GM20431 (cell line): ENCODE data around the gene SMAD7.

Experiments
- in situ Hi-C: fragments of 300-500 bp; cut with MseI, MboI; formaldehyde crosslinking; loops from one replicate; pipeline ENCODE4 v1.15.0; 2020; ENCODE audit warnings: low sequenced_read_pairs; ENCODE audit not compliant: unreplicated experiment

SMAD7 gene, protein sequence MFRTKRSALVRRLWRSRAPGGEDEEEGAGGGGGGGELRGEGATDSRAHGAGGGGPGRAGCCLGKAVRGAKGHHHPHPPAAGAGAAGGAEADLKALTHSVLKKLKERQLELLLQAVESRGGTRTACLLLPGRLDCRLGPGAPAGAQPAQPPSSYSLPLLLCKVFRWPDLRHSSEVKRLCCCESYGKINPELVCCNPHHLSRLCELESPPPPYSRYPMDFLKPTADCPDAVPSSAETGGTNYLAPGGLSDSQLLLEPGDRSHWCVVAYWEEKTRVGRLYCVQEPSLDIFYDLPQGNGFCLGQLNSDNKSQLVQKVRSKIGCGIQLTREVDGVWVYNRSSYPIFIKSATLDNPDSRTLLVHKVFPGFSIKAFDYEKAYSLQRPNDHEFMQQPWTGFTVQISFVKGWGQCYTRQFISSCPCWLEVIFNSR

DNA sequence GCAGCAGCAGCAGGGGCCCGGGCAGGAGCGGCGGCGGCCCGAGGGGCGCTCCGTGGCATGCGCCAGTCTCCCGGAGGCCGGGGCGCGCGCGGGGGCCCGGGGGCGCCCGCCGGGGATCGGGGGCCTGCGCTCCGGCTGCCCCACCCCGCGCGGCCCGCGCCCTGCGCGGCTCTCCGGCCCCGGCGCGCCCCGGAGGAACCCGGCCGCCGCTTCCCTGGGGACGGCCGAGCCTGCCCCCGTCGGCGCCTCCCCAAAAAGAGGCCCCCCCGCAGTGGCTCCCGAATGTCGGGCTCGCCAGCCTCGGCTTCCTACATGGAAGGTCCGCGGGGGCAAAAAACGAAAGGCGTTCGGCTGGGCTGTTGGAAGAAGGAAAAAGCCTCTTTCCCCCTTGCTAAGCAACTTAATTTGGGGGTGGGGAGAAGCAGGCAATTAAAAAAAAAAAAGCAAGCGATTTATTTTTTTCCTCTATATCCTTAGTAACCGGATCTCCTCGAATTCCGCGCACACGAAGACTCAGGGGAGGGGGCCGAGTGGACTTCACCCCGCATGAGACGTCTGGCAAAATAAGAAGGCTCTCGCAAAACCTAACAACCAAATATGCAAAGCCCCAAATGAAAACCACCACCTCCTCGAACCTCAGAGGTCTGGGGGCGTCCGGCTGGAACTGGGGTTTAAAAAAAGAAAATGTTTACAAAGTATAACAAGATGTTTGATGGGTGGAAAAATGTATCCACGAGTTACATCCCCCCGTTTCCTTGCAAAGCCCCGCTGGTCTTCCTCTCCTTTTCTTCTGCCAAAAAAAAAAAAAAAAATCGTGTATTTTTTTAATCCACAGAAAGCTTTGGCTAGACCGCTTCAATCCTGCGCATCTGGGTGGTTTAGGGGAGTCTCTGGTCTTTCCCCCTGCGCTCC is at the start of gene SMAD7:
TSS of gene SMAD7 (minus strand) at position 430 of the 912 bp plus-strand sequence. CDS start 541 bp downstream, outside the sequence.
- in situ Hi-C loops: no loop called here

- in situ Hi-C loops: no loop called here
These were observed 48.8 kb upstream of the SMAD7 start for GRCh38 chr18:48999569-48999968.

- in situ Hi-C loops: no loop called here
These were observed 47.4 kb upstream of the SMAD7 start for GRCh38 chr18:48997985-48998831.

GRCh38 chr18:48997681-48997984 is 46.9 kb upstream of the SMAD7 start:
- in situ Hi-C loops: no loop called here

DNA sequence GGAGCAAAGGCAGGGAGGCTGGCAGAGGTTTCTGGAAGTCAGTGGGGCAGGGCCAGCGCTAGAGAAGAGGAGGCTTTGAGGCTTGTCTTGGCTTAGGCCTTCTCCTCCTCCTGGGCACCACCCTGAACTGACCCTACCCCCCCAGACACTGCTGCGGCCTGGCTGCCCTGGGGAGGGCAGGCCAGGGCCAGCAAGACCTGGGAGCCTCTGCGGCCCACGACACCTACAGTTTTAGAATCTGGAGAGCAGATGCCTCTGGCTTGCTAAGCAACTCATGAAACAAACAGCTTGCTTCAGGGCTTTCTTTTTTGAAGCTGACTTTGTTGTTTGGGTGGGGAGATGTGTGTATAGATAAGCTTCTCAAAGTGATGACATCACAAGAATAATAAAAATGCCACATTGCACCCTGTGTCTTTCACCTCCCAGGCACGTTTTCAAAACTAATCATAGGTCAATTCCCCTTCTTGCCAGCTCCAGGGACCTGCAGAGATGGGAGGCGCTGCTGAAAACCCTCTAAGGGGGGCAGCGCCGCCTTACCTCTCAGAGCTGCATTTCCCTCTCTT is 46.2 kb upstream of the SMAD7 start:
- in situ Hi-C loops: no loop called here

GRCh38 chr18:48996041-48996440 is 45.3 kb upstream of the SMAD7 start:
- in situ Hi-C loops: no loop called here

GRCh38 chr18:48994926-48995835 is 44.4 kb upstream of the SMAD7 start:
- in situ Hi-C loops: no loop called here

DNA sequence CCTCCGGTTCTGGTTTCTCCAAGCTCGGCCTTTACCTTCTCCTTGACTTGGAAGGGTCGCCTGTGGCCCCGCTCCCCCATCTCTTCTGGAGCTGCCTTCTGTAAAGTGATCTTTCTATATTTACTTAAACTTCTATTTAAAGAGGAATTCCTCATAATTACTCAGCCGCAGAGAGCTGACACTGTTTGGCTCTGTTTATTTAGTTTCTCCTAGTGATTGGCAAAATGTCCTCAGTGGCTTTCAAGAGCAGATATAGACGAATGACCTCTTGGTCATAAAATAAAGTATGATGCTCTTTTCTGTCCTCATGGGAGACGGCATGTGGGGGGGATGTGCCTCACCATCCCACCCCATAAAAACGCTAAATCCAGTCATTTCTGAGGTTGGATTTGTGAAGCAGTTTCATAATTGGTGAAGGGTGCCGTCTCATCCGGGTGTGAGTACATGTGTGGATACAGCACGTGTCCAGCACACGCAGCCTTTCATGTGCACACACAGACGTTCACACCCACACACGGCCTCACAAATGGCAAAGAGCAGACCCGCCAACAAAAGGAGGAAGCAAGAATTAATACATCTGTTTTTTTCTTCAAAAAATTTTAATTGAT is 43.4 kb upstream of the SMAD7 start:
- in situ Hi-C loops: no loop called here

DNA sequence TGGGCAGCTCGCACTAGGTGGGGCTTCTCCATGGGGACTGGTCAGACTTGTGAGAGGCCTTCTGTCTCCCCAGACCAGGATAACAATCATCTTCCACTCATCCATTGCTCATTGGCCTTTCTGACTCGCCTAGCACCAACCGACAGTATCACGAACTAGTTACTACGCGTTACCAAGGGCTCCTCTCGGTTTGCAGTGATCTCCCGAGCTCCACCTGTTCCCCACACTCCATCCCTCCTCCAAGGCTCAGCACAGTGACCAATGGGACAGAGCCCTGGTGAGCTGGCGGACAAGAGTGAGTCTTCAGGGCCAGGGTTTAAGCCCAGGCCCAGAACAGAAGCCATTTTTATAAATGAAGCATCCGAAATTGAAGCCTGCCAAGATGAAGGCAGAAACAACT is 42.8 kb upstream of the SMAD7 start:
- in situ Hi-C loops: no loop called here

DNA sequence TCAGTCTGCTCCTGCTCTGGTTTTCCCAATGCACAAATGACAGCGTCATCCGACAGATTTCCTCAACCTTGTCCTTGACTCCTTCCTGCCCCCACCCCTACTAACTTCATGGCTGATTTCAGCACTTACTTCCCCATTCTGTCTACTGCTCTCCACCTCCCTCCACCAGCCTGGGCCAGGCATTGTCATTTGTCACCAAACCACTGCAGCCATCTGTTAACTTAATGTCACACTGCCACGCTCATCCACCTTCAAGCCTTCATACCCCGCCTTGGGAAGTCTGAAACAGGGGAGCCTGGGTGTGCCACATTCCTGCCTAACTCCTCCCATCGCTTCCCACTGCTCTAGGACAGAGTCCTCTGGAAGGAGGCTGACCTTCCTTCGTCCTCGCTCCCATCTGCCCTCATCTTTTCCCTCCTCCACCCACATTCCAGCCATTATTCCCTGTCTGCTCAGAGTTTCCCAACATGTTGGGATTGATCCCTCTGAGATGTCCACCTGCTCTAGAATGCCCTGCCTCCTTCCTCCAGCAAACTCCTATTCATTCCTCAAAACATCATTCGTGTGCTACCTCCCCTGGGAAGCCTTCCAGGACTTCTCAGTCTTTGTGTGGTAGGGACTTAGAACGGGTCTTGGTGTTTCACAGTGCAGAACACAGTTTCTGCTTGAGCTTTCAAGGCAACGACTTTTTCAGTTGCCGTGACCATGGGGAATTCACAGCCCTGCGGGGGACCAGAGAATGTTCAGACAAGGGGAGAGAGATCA is 42.2 kb upstream of the SMAD7 start:
- in situ Hi-C loops: no loop called here

- in situ Hi-C loops: no loop called here
These were observed 41.4 kb upstream of the SMAD7 start for GRCh38 chr18:48992133-48992532.

- in situ Hi-C loops: no loop called here
These were observed 40.9 kb upstream of the SMAD7 start for GRCh38 chr18:48991676-48992075.

GRCh38 chr18:48991319-48991660 is 40.5 kb upstream of the SMAD7 start:
- in situ Hi-C loops: no loop called here

DNA sequence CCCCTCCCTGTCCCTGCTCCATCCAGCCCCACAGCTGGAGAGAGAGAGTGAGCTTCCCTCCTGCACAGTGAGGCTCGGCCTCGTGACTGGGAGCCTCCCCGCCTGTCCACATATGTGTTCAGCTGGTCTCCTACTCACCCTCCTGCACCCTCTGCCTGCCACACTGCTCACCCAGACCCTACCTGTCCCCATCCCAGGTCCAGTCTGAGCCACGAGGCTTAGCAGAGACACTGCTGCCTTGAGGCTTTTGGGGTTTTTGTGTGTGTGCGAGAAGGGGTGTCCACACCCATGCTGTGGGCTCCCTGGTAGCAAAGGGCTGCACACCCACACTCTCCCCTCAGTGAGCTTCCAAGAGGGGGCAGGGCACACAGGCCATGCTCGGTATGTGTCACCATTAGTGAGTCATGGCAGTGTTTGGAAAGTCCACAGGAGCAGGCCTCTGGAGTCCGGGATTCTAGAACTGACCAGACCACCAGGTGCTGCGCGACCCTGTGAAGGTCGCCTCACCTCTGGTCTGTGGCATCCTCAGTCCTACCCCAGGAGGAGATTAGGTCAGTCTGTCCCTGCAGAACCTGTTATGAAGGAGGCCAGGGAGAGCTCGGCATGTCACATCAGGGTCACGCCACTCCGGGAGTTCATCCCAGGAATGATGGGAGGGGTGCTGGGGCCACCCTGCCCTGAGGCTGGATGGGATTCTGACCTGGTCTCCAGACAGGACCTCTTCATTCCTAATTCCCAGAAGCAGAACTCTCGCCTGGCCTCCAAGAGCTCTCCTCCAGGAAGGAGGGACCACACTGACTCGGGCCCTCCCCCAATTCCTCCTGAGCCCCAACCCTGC is 39.9 kb upstream of the SMAD7 start:
- in situ Hi-C loops: no loop called here

DNA sequence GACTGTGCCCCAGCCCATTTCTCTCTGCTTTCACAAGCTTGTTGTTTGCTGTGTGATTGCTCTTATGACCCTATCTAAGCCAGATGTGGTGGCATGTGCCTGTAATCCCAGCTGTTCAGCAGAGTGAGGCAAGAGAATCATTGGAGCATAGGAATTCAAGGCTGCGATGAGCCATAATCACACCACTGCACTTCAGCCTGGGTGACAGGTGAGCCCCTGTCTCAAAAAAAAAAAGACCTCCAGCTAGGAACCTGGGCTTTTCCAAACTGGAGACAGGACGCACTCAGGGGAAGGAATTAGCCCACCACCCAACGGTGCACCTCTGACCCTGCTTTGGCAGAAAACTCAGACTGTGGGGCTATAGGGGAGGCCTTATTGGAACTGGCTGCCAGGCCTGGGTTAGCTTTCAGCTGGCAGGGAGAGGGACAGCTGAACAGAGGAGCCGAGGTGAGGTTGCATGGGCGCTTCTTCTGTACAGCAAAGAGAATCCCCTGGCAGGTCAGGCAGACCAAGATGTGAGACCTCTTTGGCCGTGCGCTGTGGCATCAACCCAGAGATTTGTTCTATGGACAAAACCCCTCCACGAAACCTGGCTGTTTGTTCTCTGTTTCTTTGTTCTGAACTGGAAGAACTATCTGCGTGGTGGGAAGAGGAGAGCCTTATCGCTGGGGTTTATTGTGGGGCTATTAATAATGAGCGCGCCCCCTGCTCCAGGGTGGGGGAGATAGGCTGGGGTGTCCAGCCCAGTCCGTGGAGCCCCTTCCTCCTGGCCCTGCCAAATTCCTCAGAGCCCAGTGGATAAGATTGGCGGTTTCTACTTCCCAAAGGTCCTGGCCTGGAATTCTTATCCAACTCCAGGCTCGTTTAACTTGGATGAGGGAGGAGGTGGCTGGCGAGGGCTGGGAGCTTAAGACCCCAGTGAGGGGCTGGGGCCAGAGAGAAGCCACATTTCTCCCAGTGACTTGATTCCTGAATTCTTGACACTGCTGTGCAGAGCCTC is 38.8 kb upstream of the SMAD7 start:
- in situ Hi-C loops: no loop called here
